Measurements from ENCODE around the gene NID1. TPM values are rescaled to one million over a fixed set of nuclear protein-coding genes. Genes with fewer than 3 reads are reported as not detected.

NID1 gene
- total and polyA plus RNA-seq, 2 of the 4 experiments (the other 2 are of a cell fraction): 21.9 to 83.3 TPM

Small RNA genes within 50 kb of the gene (microRNA-seq; reads per million reads assigned to microRNA genes)
- gene RF00019 (ENCODE audit: insufficient read depth, insufficient read length): not detected

Small RNA genes within 50 kb of the gene (small RNA-seq; reads per million reads assigned to genes)
- 0 reads per million in 5 experiments for gene RF00019

Other genes starting within 250 kb of the NID1 start
- gene LYST, start 198.2 kb downstream of the NID1 start, total RNA-seq (2012; rRNA removed): 7.2 and 8.3 TPM in 2 replicates
- gene LYST, start 198.2 kb downstream of the NID1 start, polyA plus RNA-seq (2012; rRNA removed): 2.2 TPM in 2 replicates
- gene GPR137B, start 77.4 kb upstream of the NID1 start, total RNA-seq (2012; rRNA removed): 4.5 and 5.3 TPM in 2 replicates
- gene GPR137B, start 77.4 kb upstream of the NID1 start, polyA plus RNA-seq (2012; rRNA removed): 9.9 and 12.3 TPM in 2 replicates
- gene ERO1B, start 216.9 kb upstream of the NID1 start, total RNA-seq (2012; rRNA removed): 0.54 and 1.7 TPM in 2 replicates
- gene ERO1B, start 216.9 kb upstream of the NID1 start, polyA plus RNA-seq (2012; rRNA removed): 0.52 and 0.60 TPM in 2 replicates